ENCODE results near the gene SLC66A2.

The SLC66A2 gene

DNA sequence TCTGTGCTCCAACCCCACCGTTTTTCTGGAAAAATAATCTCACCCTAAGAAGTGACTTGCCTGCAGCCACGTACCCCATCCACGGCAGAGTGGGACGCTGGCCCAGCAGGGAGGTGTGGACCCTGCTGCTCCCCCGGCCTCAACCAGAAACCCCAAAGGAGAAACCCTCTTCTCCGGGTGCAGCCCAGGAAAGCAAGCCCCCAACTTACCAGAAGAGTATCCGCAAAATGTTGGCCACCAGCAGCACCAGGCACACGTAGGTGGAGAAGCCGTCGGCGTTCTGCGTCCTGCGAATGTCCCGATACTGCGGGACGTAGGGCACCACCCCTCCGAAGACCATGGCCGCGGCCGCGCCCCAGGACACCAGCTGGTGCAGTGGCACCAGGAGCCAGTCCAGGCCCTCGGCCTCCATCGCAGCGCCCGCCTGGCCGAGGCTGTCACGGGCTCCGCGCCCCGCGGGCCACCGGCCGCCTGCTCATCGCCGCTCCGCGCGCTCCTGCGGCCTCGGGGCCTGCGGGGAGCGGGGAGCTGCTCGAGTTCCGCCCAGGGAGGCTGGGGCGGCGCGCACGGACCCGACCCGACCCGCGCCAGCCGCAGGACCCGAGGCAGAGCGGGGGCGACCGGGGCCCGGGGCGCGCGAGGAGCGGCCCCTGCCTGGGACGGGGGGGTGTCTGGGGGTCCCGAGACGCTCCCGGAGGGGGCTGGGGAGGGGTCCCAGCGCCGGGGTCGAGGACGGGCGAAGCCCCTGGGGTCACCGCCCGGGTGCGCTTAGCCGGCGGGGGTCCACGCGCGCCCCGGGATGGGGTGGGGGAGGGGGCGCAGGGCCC, 725 bp downstream of the SLC66A2 start:
- DNase-seq (ENCODE audit: low spot score), result peak; percentile 22

DNA sequence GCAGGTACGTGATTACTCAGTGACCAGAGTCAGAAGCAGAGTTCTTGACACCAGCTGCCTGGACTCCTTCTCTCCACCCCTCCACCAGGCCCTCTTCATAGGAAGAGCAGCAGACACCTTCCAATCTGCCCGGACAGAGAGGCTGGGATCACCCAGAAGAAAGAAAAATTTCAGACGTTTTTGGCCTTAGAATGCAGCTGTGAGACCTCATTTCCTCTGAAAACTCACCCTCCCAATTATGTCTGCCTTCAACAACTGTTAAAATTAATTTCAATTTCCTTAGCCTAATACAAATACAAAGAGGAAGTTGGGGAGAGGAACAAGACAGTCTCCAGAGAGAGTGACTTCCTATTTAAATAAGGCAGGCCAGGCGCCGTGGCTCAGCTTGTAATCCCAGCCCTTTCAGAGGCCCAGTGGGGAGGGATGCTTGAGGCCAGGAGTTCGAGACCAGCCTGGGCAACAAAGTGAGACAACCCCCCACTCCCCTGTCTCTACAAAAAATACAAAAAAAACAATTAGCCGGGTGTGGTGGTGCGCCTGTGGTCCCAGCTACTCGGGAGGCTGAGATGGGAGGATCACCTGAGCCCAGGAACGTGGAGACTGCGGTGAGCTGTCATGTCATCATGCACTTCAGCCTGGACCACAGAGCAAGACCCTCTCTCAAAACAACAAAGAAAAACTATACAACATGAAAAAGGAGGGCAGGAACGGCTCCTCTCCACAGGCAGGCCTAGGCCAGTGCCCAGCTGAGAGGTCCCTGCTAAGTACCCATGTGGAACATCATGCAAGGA, 1.6 kb downstream of the SLC66A2 start:
- no peak for DNase-seq (ENCODE audit: low spot score)

- no peak for DNase-seq (ENCODE audit: low spot score)
Measured at GRCh38 chr18:79948719-79949411, 2.6 kb downstream of the SLC66A2 start.

DNA sequence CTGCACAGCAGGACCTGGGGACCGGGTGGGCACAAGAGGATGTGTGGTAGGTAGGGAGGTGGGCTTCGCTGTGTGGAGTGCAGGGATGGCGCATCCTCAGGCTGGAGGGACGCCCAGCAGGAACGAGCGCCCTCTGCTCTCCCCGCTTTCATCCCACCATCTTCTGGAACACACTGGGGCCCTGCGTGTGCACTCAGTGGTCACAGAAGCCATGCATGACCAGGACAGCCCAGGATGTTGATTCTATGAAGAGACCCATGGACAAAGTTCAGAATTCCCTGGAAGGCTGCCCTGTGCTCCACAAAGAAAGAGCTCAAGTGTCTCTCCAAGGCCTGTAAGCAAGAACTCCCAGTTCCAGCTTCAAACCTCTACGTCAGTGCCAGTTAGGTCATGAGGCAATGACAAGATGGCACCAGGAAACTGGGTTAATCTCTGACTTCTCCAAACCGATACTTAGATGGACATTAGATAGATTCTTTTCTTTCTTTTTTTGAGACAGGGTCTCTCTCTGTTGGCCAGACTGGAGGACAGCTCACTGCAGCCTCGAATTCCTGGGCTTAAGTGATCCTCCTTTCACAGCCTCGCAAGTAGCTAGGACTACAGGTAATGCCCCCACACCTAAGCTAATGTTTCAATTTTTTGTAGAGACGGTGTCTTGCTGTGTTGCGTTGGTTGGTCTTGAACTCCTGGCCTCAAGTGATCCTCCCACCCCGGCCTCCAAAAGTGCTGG, 3.4 kb downstream of the SLC66A2 start:
- no peak for DNase-seq (ENCODE audit: low spot score)

DNA sequence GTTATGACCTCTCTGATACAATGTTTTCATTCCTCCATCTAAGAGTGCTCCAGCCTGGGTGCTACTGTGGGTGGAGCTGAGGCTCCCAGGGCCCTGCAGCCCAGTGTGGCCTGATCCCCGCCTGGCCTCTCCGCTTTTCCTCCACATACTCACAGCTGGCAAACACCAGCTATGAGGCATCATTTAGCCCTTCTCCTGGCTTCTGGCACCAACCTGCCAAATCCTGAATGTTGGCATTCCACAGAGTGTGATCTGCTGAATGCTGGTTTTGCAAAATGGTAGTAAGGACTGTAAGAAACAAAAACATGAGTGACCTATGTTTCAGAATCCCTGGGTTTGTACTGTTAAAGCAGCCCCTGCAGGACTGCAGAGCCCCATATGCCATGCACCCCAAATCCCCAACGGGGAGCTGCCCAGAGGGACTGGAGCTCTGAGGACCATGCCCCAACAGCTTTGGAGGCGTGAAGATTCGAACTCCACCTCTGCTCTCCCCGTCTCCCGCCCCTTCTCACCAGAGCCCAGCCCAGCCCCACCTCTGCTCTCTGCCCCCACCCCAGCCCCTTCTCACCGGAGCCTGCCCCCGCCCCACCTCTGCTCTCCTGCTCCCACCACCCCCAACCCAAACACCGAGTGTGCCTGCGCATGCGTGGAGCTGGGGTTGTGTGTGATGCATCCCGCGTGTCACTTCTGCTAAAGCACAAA, 4.2 kb downstream of the SLC66A2 start:
- no peak for DNase-seq (ENCODE audit: low spot score)

- DNase-seq (ENCODE audit: low spot score), result no peak
Measured at GRCh38 chr18:79945118-79946042, 6.1 kb downstream of the SLC66A2 start.

DNA sequence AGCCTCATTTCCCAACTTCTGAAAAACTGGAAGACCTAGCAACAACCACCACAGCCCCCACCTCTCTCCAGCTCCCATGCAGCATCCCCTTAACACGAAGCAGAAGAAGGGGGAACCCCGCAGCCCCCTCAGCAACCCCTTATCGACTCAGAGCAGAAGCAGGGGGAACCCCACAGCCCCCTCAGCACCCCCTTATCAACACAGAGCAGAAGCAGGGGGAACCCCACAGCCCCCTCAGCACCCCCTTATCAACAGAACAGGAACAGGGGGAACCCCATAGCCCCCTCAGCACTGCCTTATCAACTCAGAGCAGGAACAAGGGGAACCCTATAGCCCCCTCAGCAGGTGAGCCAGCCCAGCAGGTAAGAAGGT, 6.7 kb downstream of the SLC66A2 start:
- DNase-seq (ENCODE audit: low spot score), result no peak

GRCh38 chr18:79944126-79944731, 7.2 kb downstream of the SLC66A2 start:
- no peak for DNase-seq (ENCODE audit: low spot score)

- DNase-seq (ENCODE audit: low spot score), result no peak
Measured at GRCh38 chr18:79943608-79944125, 7.8 kb downstream of the SLC66A2 start.

GRCh38 chr18:79942786-79943607, 8.5 kb downstream of the SLC66A2 start:
- no peak for DNase-seq (ENCODE audit: low spot score)

- DNase-seq (ENCODE audit: low spot score), result no peak
Measured at GRCh38 chr18:79942211-79942610, 9.2 kb downstream of the SLC66A2 start.

DNA sequence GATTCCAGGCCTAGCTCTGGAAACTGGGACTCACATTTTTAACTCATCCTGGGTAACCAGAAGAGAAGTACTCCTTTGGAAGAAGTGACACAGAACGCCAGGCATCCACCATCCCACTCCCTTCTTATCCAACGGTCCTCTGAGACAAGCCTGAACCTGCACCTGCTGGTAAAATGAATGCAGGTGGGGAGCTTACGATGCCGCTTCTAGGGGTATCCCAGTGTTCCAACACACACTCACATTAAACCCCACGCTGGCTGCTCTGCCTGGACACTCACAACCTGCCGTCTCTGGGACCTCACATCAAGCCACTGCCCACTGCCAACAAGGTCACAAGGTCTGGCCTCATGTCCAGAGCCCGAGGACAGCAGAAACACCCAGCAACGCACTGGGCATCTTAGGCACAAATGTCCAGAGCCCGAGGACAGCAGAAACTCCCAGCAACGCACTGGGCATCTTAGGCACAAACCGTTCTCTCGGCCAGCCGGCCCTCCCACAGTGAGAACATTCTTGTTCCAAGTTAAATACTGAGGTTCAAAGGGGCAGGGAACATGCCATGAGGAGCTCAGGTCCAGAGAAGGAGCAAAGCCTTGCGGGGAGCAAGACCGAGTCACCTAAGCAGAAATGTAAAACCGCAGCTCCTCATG, 9.9 kb downstream of the SLC66A2 start:
- no peak for DNase-seq (ENCODE audit: low spot score)

GRCh38 chr18:79940814-79941472, 10.5 kb downstream of the SLC66A2 start:
- no peak for DNase-seq (ENCODE audit: low spot score)

- no peak for DNase-seq (ENCODE audit: low spot score)
Measured at GRCh38 chr18:79940126-79940813, 11.2 kb downstream of the SLC66A2 start.

DNA sequence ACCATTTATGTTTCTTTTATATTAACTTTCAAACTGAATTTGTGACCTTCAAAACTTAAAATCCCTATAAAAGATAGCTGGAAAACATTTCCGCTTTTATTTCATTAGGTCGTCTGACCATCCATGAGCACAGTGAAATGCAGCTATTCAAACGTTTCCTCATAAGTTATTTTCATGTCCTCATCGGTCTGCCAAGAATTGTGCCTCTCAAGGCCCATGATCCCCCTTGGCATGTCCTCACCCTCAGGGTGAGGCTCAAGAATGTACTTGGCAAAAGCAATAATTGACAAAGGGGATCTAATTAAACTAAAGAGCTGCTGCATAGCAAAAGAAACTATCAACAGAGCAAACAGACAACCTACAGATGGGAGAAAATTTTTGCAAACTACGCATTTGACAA, 12.4 kb downstream of the SLC66A2 start:
- DNase-seq (ENCODE audit: low spot score), result no peak

- DNase-seq (ENCODE audit: low spot score), result no peak
Measured at GRCh38 chr18:79938196-79938595, 13.3 kb downstream of the SLC66A2 start.

Data from LoVo (cell line).